HG02642 (cell line): ENCODE data around the gene SYCN.
"Not testable (repeated sequence)": the region's sequence is repeated elsewhere in the genome, so short reads cannot be mapped to it uniquely, and the experiment has no call there.

Experiments
- ATAC-seq: cut with Tn5 transposase; IDR thresholded peaks from one replicate; pipeline ENCODE4 v1.9.1; 2021; ENCODE audit warnings: mild to moderate bottlenecking; ENCODE audit not compliant: unreplicated experiment, poor library complexity

The SYCN gene

GRCh38 chr19:39203372-39204341 lies at the start of gene SYCN:
Gene SYCN, minus strand, starts transcription at chr19:39204263. Its CDS starts 9 bp downstream, at chr19:39204254.
- no peak for ATAC-seq

GRCh38 chr19:39253374-39254149 lies 49.5 kb upstream of the SYCN start:
- no peak for ATAC-seq

- ATAC-seq = no peak
These were observed 48.4 kb upstream of the SYCN start for GRCh38 chr19:39252458-39252857.

GRCh38 chr19:39251846-39252245 lies 47.8 kb upstream of the SYCN start:
- ATAC-seq = no peak

- ATAC-seq = no peak
These were observed 47.0 kb upstream of the SYCN start for GRCh38 chr19:39251081-39251480.

GRCh38 chr19:39248806-39249205 lies 44.7 kb upstream of the SYCN start, which contains the start of gene IFNL4:
Gene IFNL4, minus strand, starts transcription at chr19:39248856.
- no peak for ATAC-seq

GRCh38 chr19:39247701-39248664 lies 43.9 kb upstream of the SYCN start:
- ATAC-seq = no peak

GRCh38 chr19:39246951-39247669 lies 43.0 kb upstream of the SYCN start:
- no peak for ATAC-seq

GRCh38 chr19:39245166-39245565 lies 41.1 kb upstream of the SYCN start:
- ATAC-seq = not testable (repeated sequence)

- not testable (repeated sequence) for ATAC-seq
These were observed 40.5 kb upstream of the SYCN start, which contains the start of gene IFNL3 for GRCh38 chr19:39244410-39245100. Gene IFNL3, minus strand, starts transcription at chr19:39245006. Its CDS starts 39 bp downstream, at chr19:39244967.

- ATAC-seq = not testable (repeated sequence)
These were observed 39.7 kb upstream of the SYCN start for GRCh38 chr19:39243741-39244140.

GRCh38 chr19:39240421-39240820 lies 36.4 kb upstream of the SYCN start:
- no peak for ATAC-seq

GRCh38 chr19:39238944-39239343 lies 34.9 kb upstream of the SYCN start:
- no peak for ATAC-seq

- no peak for ATAC-seq
These were observed 34.1 kb upstream of the SYCN start for GRCh38 chr19:39238209-39238608.

GRCh38 chr19:39237200-39238184 lies 33.4 kb upstream of the SYCN start:
- no peak for ATAC-seq

- no peak for ATAC-seq
These were observed 32.5 kb upstream of the SYCN start for GRCh38 chr19:39236527-39236926.

GRCh38 chr19:39232708-39233107 lies 28.6 kb upstream of the SYCN start:
- no peak for ATAC-seq
